PC-3 (cell line): Measurements from ENCODE around the gene MED13L. TPM values are rescaled to one million over a fixed set of nuclear protein-coding genes. Genes with fewer than 3 reads are reported as not detected.

Experiments used
- ATAC-seq: fragments of 200-7000 bp; cut with Tn5 transposase; 2 replicates; pipeline ENCODE4 v1.9.1; 2020; ENCODE audit warnings: mild to moderate bottlenecking, moderate library complexity
- BruUV-seq: library from RNA; stranded (reverse); fragments of 400-500 nt; replicated peaks from 2 replicates; lab custom pipeline; 2021; lab: Mats Ljungman, UMichigan
- CTCF ChIA-PET: fragments of 300-600 bp; sonication (Branson Sonifier 250); formaldehyde crosslinking; loops from one replicate; lab custom pipeline; 2022; ENCODE audit warnings: antibody characterized with exemption; lab: Charles Lee
- POLR2A ChIA-PET: fragments of 300-600 bp; sonication (Branson Sonifier 250); formaldehyde crosslinking; loops from one replicate; lab custom pipeline; 2022; ENCODE audit warnings: antibody characterized with exemption; ENCODE audit not compliant: unreplicated experiment; lab: Charles Lee
- DNase-seq: peaks from one replicate; pipeline ENCODE4 v3.0.0-alpha.2; 2015
- H2AFZ ChIP-seq: fragments of 300-600 bp; sonication (generic); 2 replicates; pipeline ENCODE4 v1.6.0; 2016; ENCODE audit warnings: antibody characterized with exemption, low read length
- H3F3A ChIP-seq: fragments of 300-600 bp; sonication (generic); one replicate; pipeline ENCODE4 v1.6.0; 2017; ENCODE audit warnings: antibody characterized with exemption, low read length, control low read depth, mild to moderate bottlenecking; ENCODE audit not compliant: unreplicated experiment
- H3K27ac ChIP-seq: fragments of 300-600 bp; sonication (generic); 2 replicates; pipeline ENCODE4 v1.5.1; 2016; ENCODE audit warnings: mild to moderate bottlenecking, low read length
- H3K27me3 ChIP-seq: fragments of 300-600 bp; sonication (generic); 2 replicates; pipeline ENCODE4 v1.6.1; 2016; ENCODE audit warnings: low read length, mixed read lengths
- H3K36me3 ChIP-seq: fragments of 300-600 bp; sonication (generic); 2 replicates; pipeline ENCODE4 v1.6.1; 2016; ENCODE audit warnings: low read depth, mixed run types, low read length, mixed read lengths
- H3K4me1 ChIP-seq: fragments of 300-600 bp; sonication (generic); 2 replicates; pipeline ENCODE4 v1.5.1; 2016; ENCODE audit warnings: low read length; ENCODE audit not compliant: insufficient read depth
- H3K4me2 ChIP-seq: fragments of 300-600 bp; sonication (generic); 2 replicates; pipeline ENCODE4 v1.6.0; 2016; ENCODE audit warnings: low read length
- H3K4me3 ChIP-seq: fragments of 300-600 bp; sonication (generic); 2 replicates; pipeline ENCODE4 v1.5.1; 2016; ENCODE audit warnings: mild to moderate bottlenecking, low read length, mixed read lengths
- H3K79me2 ChIP-seq: fragments of 300-600 bp; sonication (generic); 2 replicates; pipeline ENCODE4 v1.6.1; 2017; ENCODE audit warnings: low read length, mixed read lengths
- H3K9ac ChIP-seq: fragments of 300-600 bp; sonication (generic); 2 replicates; pipeline ENCODE4 v1.6.0; 2016; ENCODE audit warnings: mild to moderate bottlenecking, low read length
- H3K9me2 ChIP-seq: fragments of 300-600 bp; sonication (generic); replicated peaks from 2 replicates; pipeline ENCODE4 v1.6.1; 2016; ENCODE audit warnings: mixed run types, low read length, mixed read lengths
- H3K9me3 ChIP-seq: fragments of 300-600 bp; sonication (generic); 2 replicates; pipeline ENCODE4 v1.6.1; 2016; ENCODE audit warnings: low read length, mixed read lengths
- H4K20me1 ChIP-seq: fragments of 300-600 bp; sonication (generic); 2 replicates; pipeline ENCODE4 v1.6.1; 2016; ENCODE audit warnings: low read length, mixed read lengths
- CTCF ChIP-seq: fragments of 300-600 bp; sonication (generic); conservative IDR thresholded peaks from 2 replicates; pipeline ENCODE4 v1.5.1; 2017; ENCODE audit warnings: antibody characterized with exemption, low read depth, mild to moderate bottlenecking, low read length
- EZH2 ChIP-seq: fragments of 300-600 bp; sonication (generic); IDR thresholded peaks from one replicate; pipeline ENCODE4 v1.6.1; 2017; ENCODE audit warnings: antibody characterized with exemption, mild to moderate bottlenecking, low read length; ENCODE audit not compliant: unreplicated experiment
- EZH2phosphoT487 ChIP-seq: fragments of 300-600 bp; sonication (generic); IDR thresholded peaks from 2 replicates; pipeline ENCODE4 v1.6.1; 2018; ENCODE audit warnings: mild to moderate bottlenecking, antibody characterized with exemption, low read length, borderline replicate concordance
- intact Hi-C: fragments of 100-400 bp; cut with micrococcal nuclease; formaldehyde crosslinking; loops from 2 replicates; pipeline ENCODE4 v1.9.0; 2023
- total RNA-seq: library from RNA; depleted of rRNA; stranded (reverse); fragments of >200 nt; gene quantifications from 2 replicates; pipeline ENCODE4 v1.2.3, GENCODE V29; 2014

The MED13L gene
- total RNA-seq, 1 experiment from 2014 or later, result 61.2 TPM

DNA sequence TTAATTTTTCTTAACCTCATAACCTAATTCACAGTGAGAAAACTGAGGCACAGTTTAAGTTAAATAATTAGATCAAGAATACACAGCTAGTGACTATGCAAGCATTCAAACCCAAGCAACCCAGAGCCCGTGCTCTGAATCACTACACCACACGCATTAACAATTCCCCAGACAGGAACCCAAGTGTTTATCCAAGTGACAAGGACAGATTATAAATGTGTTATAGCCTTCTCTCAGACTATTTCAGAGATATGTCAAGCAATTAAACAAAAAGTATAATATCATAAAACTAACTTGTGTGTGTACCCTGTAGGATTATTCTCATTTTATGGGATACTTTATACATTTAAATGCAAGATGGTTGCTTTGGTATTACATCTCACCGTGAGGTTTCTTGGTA is 43.8 kb downstream of the MED13L start:
- Histone ChIP-seq H3K4me2 (no peak overlapping the region), H3F3A (no peaks in the 10 kb centered on the region), H2AFZ (no peak overlapping the region), H3K4me1 (peaks cover 30% of the 10 kb centered on the region), H3K9me3 (no peaks in the 10 kb centered on the region), H3K27me3 (no peaks in the 10 kb centered on the region), H4K20me1 (peaks cover 28% of the 10 kb centered on the region), H3K79me2 (peaks cover 94% of the 10 kb centered on the region), H3K36me3 (0 out of 2 replicates have a peak, but pooled peaks cover 5% of the 10 kb centered on the region), H3K9me2 (no peaks in the 10 kb centered on the region), H3K9ac (no peak overlapping the region), H3K4me3 (no peak overlapping the region), H3K27ac (no peak overlapping the region)
- DNase-seq, result peak; percentile 29
- no TSS peak for BruUV-seq
- no peak for TF ChIP-seq CTCF
- TF ChIP-seq EZH2phosphoT487, result no peak
- no peak for TF ChIP-seq EZH2
- CTCF ChIA-PET, result no interaction called here
- peak; percentile 89 for ATAC-seq
- intact Hi-C loops, result no loop called here
- POLR2A ChIA-PET, result no interaction called here

- Histone ChIP-seq H3K9ac (no peak overlapping the region), H4K20me1 (peaks cover 18% of the 10 kb centered on the region), H3K4me2 (no peak overlapping the region), H3K36me3 (0 out of 2 replicates have a peak, but pooled peaks cover 5% of the 10 kb centered on the region), H3K79me2 (peaks cover 96% of the 10 kb centered on the region), H3K9me2 (no peaks in the 10 kb centered on the region), H3K4me1 (peaks cover 15% of the 10 kb centered on the region), H3K4me3 (no peak overlapping the region), H3K9me3 (no peaks in the 10 kb centered on the region), H3K27me3 (no peaks in the 10 kb centered on the region), H2AFZ (no peak overlapping the region), H3K27ac (no peak overlapping the region), H3F3A (no peaks in the 10 kb centered on the region)
- TF ChIP-seq EZH2phosphoT487, result no peak
- no peak for TF ChIP-seq EZH2
- no peak for TF ChIP-seq CTCF
- no TSS peak for BruUV-seq
- DNase-seq, result no peak
- ChIA-PET CTCF (interaction anchor here (0.7 kb wide), 1 partner anchor 464 kb away, joined by 3 read pairs; no protein-coding TSS in a partner anchor), POLR2A (no interaction called here)
- intact Hi-C loops, result no loop called here
- no peak for ATAC-seq
These were observed 49.7 kb downstream of the MED13L start for GRCh38 chr12:116227811-116228210.

GRCh38 chr12:116226026-116226425 is 51.5 kb downstream of the MED13L start:
- Histone ChIP-seq H2AFZ (no peak overlapping the region), H3K9me2 (no peaks in the 10 kb centered on the region), H3K36me3 (0 out of 2 replicates have a peak, but pooled peaks cover 5% of the 10 kb centered on the region), H3K4me3 (no peak overlapping the region), H3K27ac (no peak overlapping the region), H3K4me1 (peaks cover 20% of the 10 kb centered on the region), H3K9ac (no peak overlapping the region; the same call in 1 of the 2 replicates), H3F3A (no peaks in the 10 kb centered on the region), H3K27me3 (no peaks in the 10 kb centered on the region), H3K79me2 (peaks cover 97% of the 10 kb centered on the region), H3K4me2 (no peak overlapping the region), H4K20me1 (peaks cover 35% of the 10 kb centered on the region), H3K9me3 (no peaks in the 10 kb centered on the region)
- ATAC-seq (no peak), DNase-seq (no peak)
- intact Hi-C loops, result no loop called here
- CTCF ChIA-PET, result no interaction called here
- POLR2A ChIA-PET, result interaction anchor here (0.7 kb wide), 1 partner anchor 1306 kb away, joined by 7 read pairs; no protein-coding TSS in a partner anchor
- no TSS peak for BruUV-seq
- TF ChIP-seq CTCF (no peak), EZH2 (no peak), EZH2phosphoT487 (no peak)
